K562 (cell line): Measurements from ENCODE around the gene CNPPD1. TPM values are rescaled to one million over a fixed set of nuclear protein-coding genes. Genes with fewer than 3 reads are reported as not detected.

Source experiments
- ATAC-seq: fragments of 200-7000 bp; cut with Tn5 transposase; 3 replicates; pipeline ENCODE4 v1.9.1; 2020; ENCODE audit warnings: moderate library complexity
- BruUV-seq: library from RNA; stranded (reverse); fragments of 400-500 nt; replicated peaks from 2 replicates; lab custom pipeline; 2021; lab: Mats Ljungman, UMichigan
- CTCF ChIA-PET: fragments of 300-600 bp; formaldehyde crosslinking; extraction: SDS; loops from one replicate; lab custom pipeline; 2021; ENCODE audit warnings: low intra/inter-chr PET ratio; lab: Yijun Ruan, JAX
- POLR2A ChIA-PET: fragments of 300-600, 350-650 bp; sonication (Branson Sonifier 250); formaldehyde crosslinking; extraction: SDS; loops from one replicate; lab custom pipeline; 2021; ENCODE audit warnings: antibody characterized with exemption, inconsistent platforms; lab: Yijun Ruan, JAX
- DNase-seq, 4 experiments: peaks; one replicate each; pipeline versions ENCODE4 v3.0.0 to v3.0.0-alpha.2; 2011 to 2018; ENCODE audit warnings: low spot score in 3 of 4, mixed read lengths in 3 of 4; ENCODE audit errors: extremely low read depth in 1 of 4
- FAIRE-seq: peaks from 2 replicates; lab custom pipeline; 2011; peaks lifted over from hg19 to GRCh38; lab: Jason Lieb, UNC
- H2AFZ ChIP-seq: 2 replicates; pipeline ENCODE4 v1.6.0; 2011; ENCODE audit warnings: low read depth, low read length, control low read depth, inconsistent platforms
- H3K27ac ChIP-seq: fragments of 200-600 bp; 3 replicates; pipeline ENCODE4 v1.8.0; 2011; ENCODE audit warnings: low read depth, mild to moderate bottlenecking, control low read depth, inconsistent platforms, low read length, moderate library complexity, mixed read lengths; ENCODE audit errors: extremely low read depth
- H3K27me3 ChIP-seq, 2 experiments: fragments of 300-600 bp in 1 of 2; 2 replicates in 1 of 2; 3 replicates in 1 of 2; pipeline versions ENCODE4 v1.6.0 to v1.8.0; 2011; ENCODE audit warnings: inconsistent platforms in 2 of 2, low read length in 2 of 2, mild to moderate bottlenecking in 1 of 2, mixed read lengths in 1 of 2, moderate library complexity in 1 of 2; ENCODE audit not compliant: control insufficient read depth in 2 of 2, insufficient read depth in 2 of 2
- H3K36me3 ChIP-seq: fragments of 300-600 bp; 3 replicates; pipeline ENCODE4 v1.8.0; 2011; ENCODE audit warnings: mild to moderate bottlenecking, low read length, inconsistent platforms; ENCODE audit not compliant: control insufficient read depth, insufficient read depth
- H3K4me1 ChIP-seq, 2 experiments: fragments of 200-600 bp in 1 of 2; replicated peaks in 1 of 2; 2 replicates in 1 of 2; 3 replicates in 1 of 2; pipeline versions ENCODE4 v1.5.1 to v1.8.0; 2011; ENCODE audit warnings: inconsistent platforms in 2 of 2, low read length in 2 of 2, mild to moderate bottlenecking in 1 of 2, mixed read lengths in 1 of 2, moderate library complexity in 1 of 2; ENCODE audit not compliant: control insufficient read depth in 2 of 2, insufficient read depth in 2 of 2
- H3K4me2 ChIP-seq: 2 replicates; pipeline ENCODE4 v1.6.1; 2011; ENCODE audit warnings: low read length, control low read depth, inconsistent platforms, mixed read lengths; ENCODE audit not compliant: insufficient read depth
- H3K4me3 ChIP-seq: fragments of 200-600 bp; sonication (generic), shearing (Covaris generic); 2 replicates; pipeline ENCODE4 v1.5.1; 2016; ENCODE audit warnings: control low read depth, inconsistent platforms
- H3K79me2 ChIP-seq: fragments of 200-600 bp; 3 replicates; pipeline ENCODE4 v1.8.0; 2011; ENCODE audit warnings: low read length, inconsistent platforms; ENCODE audit not compliant: control insufficient read depth, insufficient read depth
- H3K9ac ChIP-seq, 2 experiments: 2 replicates each; pipeline versions ENCODE4 v1.6.0 to v1.6.1; 2011; ENCODE audit warnings: low read depth in 2 of 2, low read length in 2 of 2, control low read depth in 1 of 2, inconsistent platforms in 1 of 2, mild to moderate bottlenecking in 1 of 2, mixed read lengths in 1 of 2; ENCODE audit not compliant: insufficient read depth in 1 of 2
- H3K9me1 ChIP-seq: one replicate; pipeline ENCODE4 v1.6.0; 2011; ENCODE audit warnings: inconsistent platforms, mild to moderate bottlenecking, low read length, moderate library complexity; ENCODE audit not compliant: control insufficient read depth, insufficient read depth
- H3K9me3 ChIP-seq: replicated peaks from 2 replicates; pipeline ENCODE4 v1.5.1; 2011; ENCODE audit warnings: low read depth, low read length, inconsistent platforms; ENCODE audit not compliant: control insufficient read depth, insufficient read depth
- H4K20me1 ChIP-seq: replicated peaks from 2 replicates; pipeline ENCODE4 v1.6.1; 2011; ENCODE audit warnings: low read length, inconsistent platforms, mixed read lengths; ENCODE audit not compliant: control insufficient read depth, insufficient read depth
- DDX20 ChIP-seq: fragments of 450-650 bp; IDR thresholded peaks from 2 replicates; pipeline ENCODE4 v1.6.1; 2016; ENCODE audit warnings: missing genetic modification characterization, low read depth, mild to moderate bottlenecking, missing compliant biosample characterization, moderate library complexity
- DEAF1 ChIP-seq: fragments of 450-650 bp; formaldehyde crosslinking; IDR thresholded peaks from 2 replicates; pipeline ENCODE4 v1.4.0; 2020; ENCODE audit warnings: mild to moderate bottlenecking, moderate library complexity
- EWSR1 ChIP-seq: fragments of 450-650 bp; IDR thresholded peaks from 2 replicates; pipeline ENCODE4 v1.6.1; 2018; ENCODE audit warnings: borderline replicate concordance, mild to moderate bottlenecking, low read depth, moderate library complexity; ENCODE audit not compliant: partially characterized antibody
- GTF2E2 ChIP-seq: fragments of 200-800 bp; sonication (Bioruptor generic); IDR thresholded peaks from 2 replicates; pipeline ENCODE4 v1.6.1; 2016; ENCODE audit warnings: missing genetic modification characterization, missing compliant biosample characterization
- ZBTB40 ChIP-seq, 2 experiments: fragments of 450-650 bp in 1 of 2; sonication (generic) in 1 of 2; formaldehyde crosslinking in 1 of 2; IDR thresholded peaks; 2 replicates each; pipeline versions ENCODE4 v1.7.1 to v1.9.0; 2016 to 2022; ENCODE audit warnings: inconsistent platforms in 1 of 2, mild to moderate bottlenecking in 1 of 2, missing genetic modification reagents in 1 of 2
- WGBS: fragments of 100-300 bp; shearing (Covaris generic); methylation state at CpG from one replicate; pipeline ENCODE4 v1.1.6; 2016; ENCODE audit warnings: low coverage, mixed read lengths; ENCODE audit not compliant: insufficient coverage; ENCODE audit errors: missing lambda C conversion rate; 5-methylcytosine and 5-hydroxymethylcytosine counted together
- in situ Hi-C: fragments of 300-500 bp; cut with MboI; formaldehyde crosslinking; loops from 4 replicates; pipeline ENCODE4 v1.15.0; 2018; ENCODE audit warnings: inconsistent platforms, mixed read lengths
- intact Hi-C: fragments of 100-400 bp; cut with micrococcal nuclease; formaldehyde crosslinking; loops from 2 replicates; pipeline ENCODE4 v1.14.2; 2022
- polyA plus RNA-seq, 8 experiments: library from polyadenylated mRNA; depleted of rRNA in 4 of 8; stranded (reverse) in 5 of 8; unstranded in 3 of 8; fragments of >200 nt; fragmentation: Nextera tagmentation in 2 of 8; fragmentation: Illumina TruSeq in 1 of 8; extraction: Ambion mirVana in 2 of 8; extraction: Trizol in 1 of 8; gene quantifications; 2 replicates each; pipeline versions ENCODE4 v1.2.1 to v1.2.3, GENCODE V29; 2011 to 2014; ENCODE audit warnings: inconsistent platforms in 1 of 8, missing spikeins in 1 of 8
- total RNA-seq, 7 experiments: library from RNA; depleted of rRNA in 6 of 7; stranded (reverse); fragments of >200 nt in 6 of 7; fragmentation: Illumina TruSeq in 2 of 7; extraction: Trizol in 2 of 7; gene quantifications; 2 replicates each; pipeline versions ENCODE4 v1.2.1 to v1.2.3, GENCODE V29; 2011 to 2021; ENCODE audit warnings: low replicate concordance in 1 of 7
- TF ChIP-seq, protein P1 (sequence below): sonication (generic); formaldehyde crosslinking; IDR thresholded peaks from 2 replicates; pipeline ENCODE4 v1.8.0; 2023; ENCODE audit warnings: mild to moderate bottlenecking, missing genetic modification reagents

The CNPPD1 gene
- total and polyA plus RNA-seq, 9 of the 15 experiments (the other 6 are each of a cell fraction or from before 2014, with no cell fraction given), result 9.9 to 53.5 (median 27.0) TPM

GRCh38 chr2:219197388-219197787, 20.7 kb upstream of the CNPPD1 start:
- FAIRE-seq, result no peak
- H3K36me3 ChIP-seq, result no peaks in the 10 kb centered on the region

More at GRCh38 chr2:219197388-219197787, 20.7 kb upstream of the CNPPD1 start:
- intact Hi-C loops, result no loop called here
- Histone ChIP-seq H3K27me3 (no peaks in the 10 kb centered on the region), H3K4me1 (no peaks in the 10 kb centered on the region), H3K9me1 (no peaks in the 10 kb centered on the region), H3K79me2 (no peaks in the 10 kb centered on the region), H4K20me1 (no peaks in the 10 kb centered on the region), H3K4me2 (no peak overlapping the region), H3K9ac (no peak overlapping the region), H3K4me3 (no peak overlapping the region), H2AFZ (no peak overlapping the region), H3K9me3 (no peaks in the 10 kb centered on the region), H3K27ac (no peak overlapping the region)
- ATAC-seq (no peak), DNase-seq (no peak)
- no TSS peak for BruUV-seq
- in situ Hi-C loops, result no loop called here
- CTCF ChIA-PET, result no interaction called here
- TF ChIP-seq, protein P1, sequence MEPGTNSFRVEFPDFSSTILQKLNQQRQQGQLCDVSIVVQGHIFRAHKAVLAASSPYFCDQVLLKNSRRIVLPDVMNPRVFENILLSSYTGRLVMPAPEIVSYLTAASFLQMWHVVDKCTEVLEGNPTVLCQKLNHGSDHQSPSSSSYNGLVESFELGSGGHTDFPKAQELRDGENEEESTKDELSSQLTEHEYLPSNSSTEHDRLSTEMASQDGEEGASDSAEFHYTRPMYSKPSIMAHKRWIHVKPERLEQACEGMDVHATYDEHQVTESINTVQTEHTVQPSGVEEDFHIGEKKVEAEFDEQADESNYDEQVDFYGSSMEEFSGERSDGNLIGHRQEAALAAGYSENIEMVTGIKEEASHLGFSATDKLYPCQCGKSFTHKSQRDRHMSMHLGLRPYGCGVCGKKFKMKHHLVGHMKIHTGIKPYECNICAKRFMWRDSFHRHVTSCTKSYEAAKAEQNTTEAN (CRISPR knock-in tag), result no peak
- TF ChIP-seq GTF2E2 (tag), result no peak
- no peak for TF ChIP-seq EWSR1
- no peak for TF ChIP-seq DDX20
- no peak for TF ChIP-seq DEAF1 (CRISPR knock-in tag)
- no peak for TF ChIP-seq ZBTB40 (IDR thresholded peaks at IDR 0.05)
- TF ChIP-seq ZBTB40 (CRISPR knock-in tag; IDR thresholded peaks at IDR 0.05), result no peak
- 60% methylated on average over 1 of the region's 1 CpG for WGBS
- POLR2A ChIA-PET, result interaction anchor here (1.0 to 1.5 kb wide), 2 partner anchors 9 to 12 kb away, joined by 3 to 6 read pairs; partner anchors contain the start of gene ZFAND2B
